Measurements from ENCODE around the gene CMSS1.

DNA sequence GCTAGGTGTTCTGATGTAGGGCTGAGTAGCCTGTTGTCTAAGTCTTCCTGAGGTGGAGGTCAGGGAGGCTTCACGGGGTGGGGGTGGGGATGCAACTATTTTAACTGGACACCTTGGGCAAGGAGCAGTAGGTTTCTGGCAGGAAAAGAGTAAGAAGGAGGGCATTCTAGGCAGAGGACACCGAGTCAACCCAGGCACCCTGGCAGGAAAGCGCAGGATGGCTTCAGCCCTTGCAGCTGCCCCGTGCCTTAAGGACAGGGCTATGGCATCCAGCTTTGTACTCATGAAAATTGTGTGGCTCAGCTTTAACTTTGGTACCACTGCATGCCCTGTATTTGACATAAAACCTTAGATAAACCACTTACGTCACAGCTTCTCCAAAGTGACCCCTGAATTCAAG, 303.0 kb downstream of the CMSS1 start:
- TF ChIP-seq, protein P1, sequence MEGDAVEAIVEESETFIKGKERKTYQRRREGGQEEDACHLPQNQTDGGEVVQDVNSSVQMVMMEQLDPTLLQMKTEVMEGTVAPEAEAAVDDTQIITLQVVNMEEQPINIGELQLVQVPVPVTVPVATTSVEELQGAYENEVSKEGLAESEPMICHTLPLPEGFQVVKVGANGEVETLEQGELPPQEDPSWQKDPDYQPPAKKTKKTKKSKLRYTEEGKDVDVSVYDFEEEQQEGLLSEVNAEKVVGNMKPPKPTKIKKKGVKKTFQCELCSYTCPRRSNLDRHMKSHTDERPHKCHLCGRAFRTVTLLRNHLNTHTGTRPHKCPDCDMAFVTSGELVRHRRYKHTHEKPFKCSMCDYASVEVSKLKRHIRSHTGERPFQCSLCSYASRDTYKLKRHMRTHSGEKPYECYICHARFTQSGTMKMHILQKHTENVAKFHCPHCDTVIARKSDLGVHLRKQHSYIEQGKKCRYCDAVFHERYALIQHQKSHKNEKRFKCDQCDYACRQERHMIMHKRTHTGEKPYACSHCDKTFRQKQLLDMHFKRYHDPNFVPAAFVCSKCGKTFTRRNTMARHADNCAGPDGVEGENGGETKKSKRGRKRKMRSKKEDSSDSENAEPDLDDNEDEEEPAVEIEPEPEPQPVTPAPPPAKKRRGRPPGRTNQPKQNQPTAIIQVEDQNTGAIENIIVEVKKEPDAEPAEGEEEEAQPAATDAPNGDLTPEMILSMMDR (IDR thresholded peaks at IDR 0.05), result no peak
- no peak for TF ChIP-seq POLR2A (IDR thresholded peaks at IDR 0.05)

All from Peyer's patch (tissue), 4 donors.